Upper lobe of left lung (tissue), 6 donors: ENCODE measurements around the gene TERB1. TPM values are rescaled to one million over a fixed set of nuclear protein-coding genes. Genes with fewer than 3 reads are reported as not detected.

Experiments used
- ATAC-seq, 2 donors: fragments of 200-7000 bp; cut with Tn5 transposase; one replicate each; pipeline ENCODE4 v1.9.1; 2022; ENCODE audit warnings: mild to moderate bottlenecking in 2 of 2, moderate library complexity in 2 of 2; ENCODE audit not compliant: low FRiP score in 2 of 2
- DNase-seq, 2 donors: peaks; one replicate each; pipeline ENCODE4 v3.0.0-alpha.2; 2019 to 2020
- H3K27ac ChIP-seq, 4 donors: fragments of 200-600 bp; sonication (generic); one replicate each; pipeline ENCODE4 v1.5.1; 2016 to 2019
- H3K27me3 ChIP-seq, 4 donors: fragments of 200-600 bp; sonication (generic); one replicate each; pipeline ENCODE4 v1.5.1; 2017 to 2019
- H3K36me3 ChIP-seq, 4 donors: fragments of 200-600 bp; sonication (generic); one replicate each; pipeline ENCODE4 v1.5.1; 2016 to 2019
- H3K4me1 ChIP-seq, 4 donors: fragments of 200-600 bp; sonication (generic); one replicate each; pipeline ENCODE4 v1.5.1; 2018 to 2019
- H3K4me3 ChIP-seq, 4 donors: fragments of 200-600 bp; sonication (generic); one replicate each; pipeline ENCODE4 v1.5.1; 2017 to 2019; ENCODE audit warnings: mild to moderate bottlenecking in 2 of 4, moderate library complexity in 1 of 4
- H3K9me3 ChIP-seq, 4 donors: fragments of 200-600 bp; sonication (generic); one replicate each; pipeline ENCODE4 v1.5.1; 2018 to 2019
- CTCF ChIP-seq, 6 experiments: fragments of 450-650 bp in 4 of 6; fragments of 200-600 bp in 2 of 6; sonication (generic) in 2 of 6; IDR thresholded peaks; one replicate each; pipeline ENCODE4 v1.5.1; 2016 to 2019; ENCODE audit warnings: antibody characterized with exemption in 6 of 6
- EP300 ChIP-seq, 4 donors: sonication (generic); formaldehyde crosslinking; IDR thresholded peaks; one replicate each; pipeline ENCODE4 v1.5.1; 2017; ENCODE audit warnings: antibody characterized with exemption in 4 of 4, control low read depth in 2 of 4
- POLR2A ChIP-seq, 4 donors: fragments of 450-650 bp; IDR thresholded peaks; one replicate each; pipeline ENCODE4 v1.5.1; 2016 to 2017; ENCODE audit warnings: antibody characterized with exemption in 4 of 4, mild to moderate bottlenecking in 2 of 4
- POLR2AphosphoS5 ChIP-seq, 2 donors: sonication (generic); formaldehyde crosslinking; IDR thresholded peaks; one replicate each; pipeline ENCODE4 v1.5.1; 2017; ENCODE audit warnings: antibody characterized with exemption in 2 of 2
- WGBS, 2 donors: methylation state at CpG; one replicate each; pipeline ENCODE4 v1.1.5; 2017 to 2018; 5-methylcytosine and 5-hydroxymethylcytosine counted together
- total RNA-seq, 6 donors: library from RNA; depleted of rRNA in 4 of 6; stranded (reverse); fragments of >200 nt in 4 of 6; gene quantifications; one replicate each; pipeline versions ENCODE4 v1.1.0 to v1.2.1, GENCODE V29; 2016 to 2021
- donor health status: DM: no; HTN: no; CAD: no; lungs with moderate emphysema.
- donor health status: DM: no; HTN: yes; CAD: no; lungs with severe emphysema.

Gene TERB1
- total RNA-seq, 6 donors from 2014 or later: 0.31 to 0.55 TPM; not detected in 4

- WGBS, 2 donors: 83 to 84% methylated on average over 1 to 2 of the region's 2 CpGs
- Histone ChIP-seq H3K27me3 (peaks cover 0 to 18% (median 8%) of the 10 kb centered on the region in 4 donors), H3K4me3 (no peak overlapping the region)
Measured at GRCh38 chr16:66848172-66848571, 46.8 kb upstream of the TERB1 start.

DNA sequence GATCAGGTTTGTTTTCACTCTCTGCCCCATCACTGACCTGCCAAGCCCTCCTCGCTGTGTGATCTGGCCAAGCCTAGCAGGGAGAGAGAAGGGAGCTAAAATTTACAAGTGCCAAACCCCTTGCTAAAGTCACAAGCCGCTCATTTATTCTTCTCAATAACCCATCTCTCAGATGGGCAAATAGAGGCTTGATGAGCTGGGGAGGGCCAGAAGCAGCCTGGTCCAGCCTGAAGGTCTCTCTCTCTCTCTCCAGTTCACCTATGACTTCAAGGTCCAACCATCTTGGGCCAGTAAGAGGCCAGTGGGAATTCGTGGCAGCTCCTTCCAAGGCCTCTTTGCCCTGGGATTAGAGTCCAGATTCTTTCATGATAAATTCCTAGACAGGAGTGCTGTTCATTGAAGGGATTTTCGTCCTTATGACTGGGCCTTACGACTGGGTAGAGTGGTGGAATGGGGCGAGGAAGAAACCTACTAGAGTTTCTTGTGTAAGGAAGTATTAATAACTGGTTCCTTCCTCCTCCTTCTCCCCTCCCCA, 46.2 kb upstream of the TERB1 start:
- Histone ChIP-seq H3K4me1 (peaks cover 13 to 14% (median 14%) of the 10 kb centered on the region in 4 donors), H3K9me3 (no peaks in the 10 kb centered on the region), H3K4me3 (no peak overlapping the region), H3K27ac (no peak overlapping the region), H3K36me3 (no peaks in the 10 kb centered on the region), H3K27me3 (peaks cover 0 to 18% (median 8%) of the 10 kb centered on the region in 4 donors)
- TF ChIP-seq POLR2A (IDR thresholded peaks at IDR 0.05) (no peak), CTCF (IDR thresholded peaks at IDR 0.05) (no peak), POLR2AphosphoS5 (IDR thresholded peaks at IDR 0.05) (no peak), EP300 (IDR thresholded peaks at IDR 0.05) (no peak)
- ATAC-seq (no peak), DNase-seq (no peak)
- 72 to 82% methylated on average over 6 of the region's 6 CpGs for WGBS, 2 donors

More at GRCh38 chr16:66848172-66848571, 46.8 kb upstream of the TERB1 start:
- no peak for DNase-seq
- TF ChIP-seq POLR2AphosphoS5 (IDR thresholded peaks at IDR 0.05): no peak
- no peak for TF ChIP-seq POLR2A (IDR thresholded peaks at IDR 0.05)
- TF ChIP-seq EP300 (IDR thresholded peaks at IDR 0.05): no peak
- no peak for TF ChIP-seq CTCF (IDR thresholded peaks at IDR 0.05)
- no peak for ATAC-seq
- H3K9me3 ChIP-seq: no peaks in the 10 kb centered on the region
- H3K36me3 ChIP-seq: no peaks in the 10 kb centered on the region
- H3K4me1 ChIP-seq: peaks cover 13 to 14% (median 14%) of the 10 kb centered on the region in 4 donors
- no peak overlapping the region for H3K27ac ChIP-seq

GRCh38 chr16:66846831-66847230, 45.4 kb upstream of the TERB1 start:
- no peaks in the 10 kb centered on the region for H3K36me3 ChIP-seq
- H3K4me3 ChIP-seq: no peak overlapping the region
- DNase-seq (peak in 1 of 2 donors; percentile 11), ATAC-seq (no peak)
- WGBS, 2 donors: 91% methylated on average over 6 of the region's 6 CpGs; no CpG with 5 or more reads in 1 of the 2 donors
- no peak overlapping the region for H3K27ac ChIP-seq
- peaks cover 13 to 14% (median 14%) of the 10 kb centered on the region in 4 donors for H3K4me1 ChIP-seq
- H3K27me3 ChIP-seq: peaks cover 0 to 18% (median 8%) of the 10 kb centered on the region in 4 donors
- H3K9me3 ChIP-seq: no peaks in the 10 kb centered on the region
- TF ChIP-seq EP300 (IDR thresholded peaks at IDR 0.05): no peak
- no peak for TF ChIP-seq CTCF (IDR thresholded peaks at IDR 0.05)
- no peak for TF ChIP-seq POLR2AphosphoS5 (IDR thresholded peaks at IDR 0.05)
- no peak for TF ChIP-seq POLR2A (IDR thresholded peaks at IDR 0.05)

GRCh38 chr16:66846266-66846665, 44.9 kb upstream of the TERB1 start:
- TF ChIP-seq CTCF (IDR thresholded peaks at IDR 0.05): no peak
- no peak for TF ChIP-seq EP300 (IDR thresholded peaks at IDR 0.05)
- no peak for TF ChIP-seq POLR2AphosphoS5 (IDR thresholded peaks at IDR 0.05)
- TF ChIP-seq POLR2A (IDR thresholded peaks at IDR 0.05): no peak
- Histone ChIP-seq H3K36me3 (no peaks in the 10 kb centered on the region), H3K4me3 (no peak overlapping the region), H3K27me3 (peaks cover 0 to 18% (median 8%) of the 10 kb centered on the region in 4 donors), H3K4me1 (peaks cover 13 to 14% (median 14%) of the 10 kb centered on the region in 4 donors), H3K27ac (no peak overlapping the region), H3K9me3 (no peaks in the 10 kb centered on the region)
- no peak for DNase-seq
- no peak for ATAC-seq
- 94 to 100% methylated on average over 1 of the region's 1 CpG for whole genome bisulfite sequencing, 2 donors

DNA sequence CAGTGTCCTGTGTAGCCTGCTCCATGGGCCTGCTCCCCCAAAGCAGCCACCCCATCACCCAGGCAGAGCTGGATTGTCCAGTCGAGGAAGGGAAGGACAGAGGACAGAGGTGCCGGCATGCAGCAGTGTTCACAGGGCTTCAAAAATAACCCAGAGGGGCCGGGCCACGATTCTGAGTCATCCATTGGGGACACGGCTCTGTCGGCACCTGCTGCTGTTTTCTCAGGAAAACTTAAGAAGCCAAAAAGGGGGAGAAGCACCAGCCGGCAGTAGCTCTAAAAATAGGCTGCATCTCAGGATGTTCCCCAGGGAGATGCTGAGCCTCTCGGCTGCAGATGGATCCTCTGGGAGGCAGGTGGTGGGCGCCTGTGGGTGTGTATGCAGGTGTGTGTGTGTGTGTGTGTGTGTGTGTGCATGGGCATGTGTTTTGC, 44.4 kb upstream of the TERB1 start:
- DNase-seq: no peak
- H3K27ac ChIP-seq: no peak overlapping the region
- TF ChIP-seq EP300 (IDR thresholded peaks at IDR 0.05): no peak
- no peak for TF ChIP-seq POLR2A (IDR thresholded peaks at IDR 0.05)
- no peak for TF ChIP-seq CTCF (IDR thresholded peaks at IDR 0.05)
- TF ChIP-seq POLR2AphosphoS5 (IDR thresholded peaks at IDR 0.05): no peak
- no peak overlapping the region for H3K4me3 ChIP-seq
- ATAC-seq: no peak
- peaks cover 0 to 18% (median 8%) of the 10 kb centered on the region in 4 donors for H3K27me3 ChIP-seq
- WGBS, 2 donors: 69 to 72% methylated on average over 4 to 9 of the region's 9 CpGs
- H3K9me3 ChIP-seq: no peaks in the 10 kb centered on the region
- no peaks in the 10 kb centered on the region for H3K36me3 ChIP-seq
- peaks cover 13 to 14% (median 14%) of the 10 kb centered on the region in 4 donors for H3K4me1 ChIP-seq
